ENCODE results near the gene NIT1. TPM values are rescaled to one million over a fixed set of nuclear protein-coding genes. Genes with fewer than 3 reads are reported as not detected.

Gene NIT1
- total and polyA plus RNA-seq, 9 of the 15 experiments (the other 6 are each of a cell fraction or from before 2014, with no cell fraction given): 18.4 to 76.0 (median 33.7) TPM

GRCh38 chr1:161119092-161119903, 1.4 kb downstream of the NIT1 start (continued):
- no peak for TF ChIP-seq FOXM1 (IDR thresholded peaks at IDR 0.05; ENCODE audit: low read depth)
- no peak for TF ChIP-seq FOXM1 (CRISPR knock-in tag; IDR thresholded peaks at IDR 0.05; ENCODE audit: low read depth)
- no peak for TF ChIP-seq CBFB (CRISPR knock-in tag; IDR thresholded peaks at IDR 0.05)
- TF ChIP-seq, protein P1, sequence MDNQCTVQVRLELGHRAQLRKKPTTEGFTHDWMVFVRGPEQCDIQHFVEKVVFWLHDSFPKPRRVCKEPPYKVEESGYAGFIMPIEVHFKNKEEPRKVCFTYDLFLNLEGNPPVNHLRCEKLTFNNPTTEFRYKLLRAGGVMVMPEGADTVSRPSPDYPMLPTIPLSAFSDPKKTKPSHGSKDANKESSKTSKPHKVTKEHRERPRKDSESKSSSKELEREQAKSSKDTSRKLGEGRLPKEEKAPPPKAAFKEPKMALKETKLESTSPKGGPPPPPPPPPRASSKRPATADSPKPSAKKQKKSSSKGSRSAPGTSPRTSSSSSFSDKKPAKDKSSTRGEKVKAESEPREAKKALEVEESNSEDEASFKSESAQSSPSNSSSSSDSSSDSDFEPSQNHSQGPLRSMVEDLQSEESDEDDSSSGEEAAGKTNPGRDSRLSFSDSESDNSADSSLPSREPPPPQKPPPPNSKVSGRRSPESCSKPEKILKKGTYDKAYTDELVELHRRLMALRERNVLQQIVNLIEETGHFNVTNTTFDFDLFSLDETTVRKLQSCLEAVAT (IDR thresholded peaks at IDR 0.05): no peak
- TF ChIP-seq CCAR2 (IDR thresholded peaks at IDR 0.05; ENCODE audit: low read depth, low read length): no peak
- TF ChIP-seq ZNF445 (CRISPR knock-in tag; IDR thresholded peaks at IDR 0.05; ENCODE audit: low read depth): no peak
- no peak for TF ChIP-seq MCM7 (IDR thresholded peaks at IDR 0.05)
- TF ChIP-seq PATZ1 (CRISPR knock-in tag; IDR thresholded peaks at IDR 0.05; ENCODE audit: borderline replicate concordance): no peak
- no peak for TF ChIP-seq BRF2 (IDR thresholded peaks at IDR 0.05; ENCODE audit: borderline replicate concordance, insufficient read depth, insufficient read length)
- no peak for TF ChIP-seq HES1 (IDR thresholded peaks at IDR 0.05; ENCODE audit: low read depth)
- TF ChIP-seq MYC (IDR thresholded peaks at IDR 0.05; ENCODE audit: low read depth, low read length): 0 out of 2 replicates have a peak, but pooled peaks have one; percentile 22
- peak; percentile 52; the same call in 1 of the 2 replicates for TF ChIP-seq MYC (CRISPR knock-in tag; IDR thresholded peaks at IDR 0.05; ENCODE audit: borderline replicate concordance, low read depth)
- TF ChIP-seq ZNF699 (CRISPR knock-in tag; IDR thresholded peaks at IDR 0.05; ENCODE audit: insufficient replicate concordance): no peak
- TF ChIP-seq FOXK1 (CRISPR knock-in tag; IDR thresholded peaks at IDR 0.05; ENCODE audit: borderline replicate concordance): peak; percentile 75; the same call in 1 of the 2 replicates
- peak; percentile 12; the same call in 1 of the 2 replicates for TF ChIP-seq ATF7 (IDR thresholded peaks at IDR 0.05)
- TF ChIP-seq FOXO4 (CRISPR knock-in tag; IDR thresholded peaks at IDR 0.05): no peak
- TF ChIP-seq BMI1 (IDR thresholded peaks at IDR 0.05; ENCODE audit: low read length): no peak
- TF ChIP-seq ZKSCAN1 (IDR thresholded peaks at IDR 0.05; ENCODE audit: low read depth, low read length): no peak
- no peak for TF ChIP-seq KLF6 (CRISPR knock-in tag; IDR thresholded peaks at IDR 0.05; ENCODE audit: borderline replicate concordance)

All from K562 (cell line).